ENCODE results near the gene PER3. TPM values are rescaled to one million over a fixed set of nuclear protein-coding genes. Genes with fewer than 3 reads are reported as not detected.

PER3 gene
- total RNA-seq, 1 experiment from 2014 or later = 3.8 TPM

- no TSS peak for BruUV-seq (replicated peaks)
- intact Hi-C loops (cut with micrococcal nuclease; ENCODE audit: unreplicated experiment) = loop anchor here (1.0 kb wide), 1 partner anchor 85 kb away; no protein-coding TSS in a partner anchor
- Mint-ChIP-seq H3K4me3 (ENCODE audit: low read depth, unreplicated experiment) (no peak overlapping the region), H3K27ac (ENCODE audit: unreplicated experiment) (no peak overlapping the region), H3K27me3 (ENCODE audit: unreplicated experiment) (no peaks in the 10 kb centered on the region), H3K36me3 (ENCODE audit: insufficient read depth, unreplicated experiment) (no peaks in the 10 kb centered on the region), H3K4me1 (ENCODE audit: low read depth, unreplicated experiment) (no peaks in the 10 kb centered on the region), H3K9me3 (ENCODE audit: low read depth, unreplicated experiment) (no peaks in the 10 kb centered on the region)
- no peak for TF ChIP-seq CTCF (IDR thresholded peaks at IDR 0.05; ENCODE audit: unreplicated experiment)
- peak; percentile 51 for DNase-seq
- CTCF ChIA-PET = interaction anchor here (1.4 to 4.6 kb wide), 3 partner anchors 48 to 84 kb away, joined by 5 to 50 read pairs (median 6); no protein-coding TSS in a partner anchor
Observed at GRCh38 chr1:7752512-7753417, 31.3 kb upstream of the PER3 start.

GRCh38 chr1:7753641-7754040, 30.4 kb upstream of the PER3 start:
- H3K4me3 Mint-ChIP-seq (ENCODE audit: low read depth, unreplicated experiment) = no peak overlapping the region
- no TSS peak for BruUV-seq (replicated peaks)
- TF ChIP-seq CTCF (IDR thresholded peaks at IDR 0.05; ENCODE audit: unreplicated experiment) = no peak
- H3K4me1 Mint-ChIP-seq (ENCODE audit: low read depth, unreplicated experiment) = no peaks in the 10 kb centered on the region
- H3K27me3 Mint-ChIP-seq (ENCODE audit: unreplicated experiment) = no peaks in the 10 kb centered on the region
- intact Hi-C loops (cut with micrococcal nuclease; ENCODE audit: unreplicated experiment) = loop anchor here (1.0 kb wide), 1 partner anchor 86 kb away; no protein-coding TSS in a partner anchor
- H3K27ac Mint-ChIP-seq (ENCODE audit: unreplicated experiment) = no peak overlapping the region
- no peak for DNase-seq
- H3K9me3 Mint-ChIP-seq (ENCODE audit: low read depth, unreplicated experiment) = no peaks in the 10 kb centered on the region
- H3K36me3 Mint-ChIP-seq (ENCODE audit: insufficient read depth, unreplicated experiment) = no peaks in the 10 kb centered on the region
- CTCF ChIA-PET = interaction anchor here (4.6 kb wide), 1 partner anchor 85 kb away, joined by 50 read pairs; no protein-coding TSS in a partner anchor

- Mint-ChIP-seq H3K27me3 (ENCODE audit: unreplicated experiment) (no peaks in the 10 kb centered on the region), H3K27ac (ENCODE audit: unreplicated experiment) (no peak overlapping the region), H3K36me3 (ENCODE audit: insufficient read depth, unreplicated experiment) (no peaks in the 10 kb centered on the region), H3K4me1 (ENCODE audit: low read depth, unreplicated experiment) (no peaks in the 10 kb centered on the region), H3K4me3 (ENCODE audit: low read depth, unreplicated experiment) (no peak overlapping the region), H3K9me3 (ENCODE audit: low read depth, unreplicated experiment) (no peaks in the 10 kb centered on the region)
- BruUV-seq (replicated peaks) = no TSS peak
- TF ChIP-seq CTCF (IDR thresholded peaks at IDR 0.05; ENCODE audit: unreplicated experiment) = no peak
- intact Hi-C loops (cut with micrococcal nuclease; ENCODE audit: unreplicated experiment) = no loop called here
- no peak for DNase-seq
- CTCF ChIA-PET = interaction anchor here (4.6 kb wide), 1 partner anchor 86 kb away, joined by 50 read pairs; no protein-coding TSS in a partner anchor
Observed at GRCh38 chr1:7754234-7754633, 29.9 kb upstream of the PER3 start.

GRCh38 chr1:7755448-7755847, 28.6 kb upstream of the PER3 start:
- no TSS peak for BruUV-seq (replicated peaks)

More at GRCh38 chr1:7755448-7755847, 28.6 kb upstream of the PER3 start:
- Mint-ChIP-seq H3K4me3 (ENCODE audit: low read depth, unreplicated experiment) (no peak overlapping the region), H3K36me3 (ENCODE audit: insufficient read depth, unreplicated experiment) (no peaks in the 10 kb centered on the region), H3K27me3 (ENCODE audit: unreplicated experiment) (no peaks in the 10 kb centered on the region), H3K27ac (ENCODE audit: unreplicated experiment) (no peak overlapping the region), H3K9me3 (ENCODE audit: low read depth, unreplicated experiment) (no peaks in the 10 kb centered on the region), H3K4me1 (ENCODE audit: low read depth, unreplicated experiment) (no peaks in the 10 kb centered on the region)
- TF ChIP-seq CTCF (IDR thresholded peaks at IDR 0.05; ENCODE audit: unreplicated experiment) = no peak
- CTCF ChIA-PET = interaction anchor here (0.6 to 1.0 kb wide), 3 partner anchors 50 to 954 kb away, joined by 3 to 7 read pairs (median 5); no protein-coding TSS in a partner anchor
- DNase-seq = no peak
- intact Hi-C loops (cut with micrococcal nuclease; ENCODE audit: unreplicated experiment) = no loop called here

Data from Calu3 (cell line).